Measurements from ENCODE around the gene E2F4. TPM values are rescaled to one million over a fixed set of nuclear protein-coding genes. Genes with fewer than 3 reads are reported as not detected.

The E2F4 gene
- total and polyA plus RNA-seq, 2 of the 13 experiments (the other 11 are each of a cell fraction or from before 2014, with no cell fraction given), result 84.8 to 91.2 TPM

DNA sequence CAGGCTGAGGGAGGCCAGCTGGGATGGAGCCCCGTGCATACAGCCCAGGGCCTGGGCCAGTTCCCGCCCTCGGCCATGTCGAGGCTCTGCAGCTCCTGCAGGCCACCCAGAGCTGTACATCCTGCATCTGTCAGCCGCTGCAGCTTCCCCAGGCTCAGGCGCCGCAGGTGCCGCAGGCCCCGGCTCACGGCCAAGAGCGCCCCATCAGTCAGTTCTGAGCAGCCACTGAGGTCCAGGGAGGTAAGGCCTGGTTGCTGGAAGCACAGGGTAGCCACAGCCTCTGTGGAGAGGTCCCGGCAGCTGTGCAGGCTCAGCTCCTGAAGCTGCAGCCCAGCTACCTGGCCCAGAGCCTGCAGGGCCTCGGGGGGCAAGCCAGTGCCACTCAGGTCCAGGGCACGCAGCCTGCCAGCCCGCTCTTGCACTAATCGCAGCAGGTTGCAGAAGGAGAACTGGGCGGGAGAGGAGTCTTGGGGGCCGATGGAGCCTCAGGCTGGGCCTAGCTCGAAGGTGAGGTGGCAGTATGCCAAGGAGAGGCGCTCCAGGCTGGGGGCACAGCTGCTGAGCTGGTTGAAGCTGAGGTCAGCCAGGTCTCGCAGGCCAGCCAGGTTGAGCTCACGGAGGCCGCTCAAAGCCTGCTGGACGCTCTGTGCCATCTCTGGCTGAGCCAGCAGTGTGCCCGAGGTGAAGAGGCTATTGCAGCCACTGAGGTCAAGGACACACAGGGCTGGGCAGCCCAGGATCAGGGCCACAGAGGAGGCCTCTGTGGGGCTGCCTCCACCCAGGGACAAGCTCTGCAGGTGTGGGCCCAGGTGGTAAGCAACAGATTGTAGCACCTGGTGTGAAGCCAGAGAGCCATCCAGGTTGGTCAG lies 18.3 kb downstream of the E2F4 start (continued):
- TF ChIP-seq, protein P1, sequence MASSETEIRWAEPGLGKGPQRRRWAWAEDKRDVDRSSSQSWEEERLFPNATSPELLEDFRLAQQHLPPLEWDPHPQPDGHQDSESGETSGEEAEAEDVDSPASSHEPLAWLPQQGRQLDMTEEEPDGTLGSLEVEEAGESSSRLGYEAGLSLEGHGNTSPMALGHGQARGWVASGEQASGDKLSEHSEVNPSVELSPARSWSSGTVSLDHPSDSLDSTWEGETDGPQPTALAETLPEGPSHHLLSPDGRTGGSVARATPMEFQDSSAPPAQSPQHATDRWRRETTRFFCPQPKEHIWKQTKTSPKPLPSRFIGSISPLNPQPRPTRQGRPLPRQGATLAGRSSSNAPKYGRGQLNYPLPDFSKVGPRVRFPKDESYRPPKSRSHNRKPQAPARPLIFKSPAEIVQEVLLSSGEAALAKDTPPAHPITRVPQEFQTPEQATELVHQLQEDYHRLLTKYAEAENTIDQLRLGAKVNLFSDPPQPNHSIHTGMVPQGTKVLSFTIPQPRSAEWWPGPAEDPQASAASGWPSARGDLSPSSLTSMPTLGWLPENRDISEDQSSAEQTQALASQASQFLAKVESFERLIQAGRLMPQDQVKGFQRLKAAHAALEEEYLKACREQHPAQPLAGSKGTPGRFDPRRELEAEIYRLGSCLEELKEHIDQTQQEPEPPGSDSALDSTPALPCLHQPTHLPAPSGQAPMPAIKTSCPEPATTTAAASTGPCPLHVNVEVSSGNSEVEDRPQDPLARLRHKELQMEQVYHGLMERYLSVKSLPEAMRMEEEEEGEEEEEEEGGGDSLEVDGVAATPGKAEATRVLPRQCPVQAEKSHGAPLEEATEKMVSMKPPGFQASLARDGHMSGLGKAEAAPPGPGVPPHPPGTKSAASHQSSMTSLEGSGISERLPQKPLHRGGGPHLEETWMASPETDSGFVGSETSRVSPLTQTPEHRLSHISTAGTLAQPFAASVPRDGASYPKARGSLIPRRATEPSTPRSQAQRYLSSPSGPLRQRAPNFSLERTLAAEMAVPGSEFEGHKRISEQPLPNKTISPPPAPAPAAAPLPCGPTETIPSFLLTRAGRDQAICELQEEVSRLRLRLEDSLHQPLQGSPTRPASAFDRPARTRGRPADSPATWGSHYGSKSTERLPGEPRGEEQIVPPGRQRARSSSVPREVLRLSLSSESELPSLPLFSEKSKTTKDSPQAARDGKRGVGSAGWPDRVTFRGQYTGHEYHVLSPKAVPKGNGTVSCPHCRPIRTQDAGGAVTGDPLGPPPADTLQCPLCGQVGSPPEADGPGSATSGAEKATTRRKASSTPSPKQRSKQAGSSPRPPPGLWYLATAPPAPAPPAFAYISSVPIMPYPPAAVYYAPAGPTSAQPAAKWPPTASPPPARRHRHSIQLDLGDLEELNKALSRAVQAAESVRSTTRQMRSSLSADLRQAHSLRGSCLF (CRISPR knock-in tag; IDR thresholded peaks at IDR 0.05; ENCODE audit: borderline replicate concordance), result no peak
- TF ChIP-seq ZFYVE20 (CRISPR knock-in tag; IDR thresholded peaks at IDR 0.05; ENCODE audit: borderline replicate concordance, low read depth) (no peak), CREM (IDR thresholded peaks at IDR 0.05) (no peak), CREM (CRISPR knock-in tag; IDR thresholded peaks at IDR 0.05) (no peak), CREB1 (IDR thresholded peaks at IDR 0.05) (no peak), CREB1 (CRISPR knock-in tag; IDR thresholded peaks at IDR 0.05) (no peak), PCBP2 (optimal IDR thresholded peaks at IDR 0.05; ENCODE audit: low read depth, low read length, poor library complexity, severe bottlenecking) (no peak), KAT2B (IDR thresholded peaks at IDR 0.05; ENCODE audit: borderline replicate concordance, low read depth, low read length) (no peak), ZNF430 (CRISPR knock-in tag; IDR thresholded peaks at IDR 0.05) (peak; percentile 31; the same call in 1 of the 2 replicates), ZNF839 (CRISPR knock-in tag; IDR thresholded peaks at IDR 0.05; ENCODE audit: borderline replicate concordance) (peak; percentile 19; the same call in 1 of the 2 replicates), GLI4 (CRISPR knock-in tag; IDR thresholded peaks at IDR 0.05; ENCODE audit: borderline replicate concordance) (no peak), MIER2 (CRISPR knock-in tag; IDR thresholded peaks at IDR 0.05) (no peak), ZNF670 (CRISPR knock-in tag; IDR thresholded peaks at IDR 0.05; ENCODE audit: borderline replicate concordance) (no peak), MTA3 (CRISPR knock-in tag; IDR thresholded peaks at IDR 0.05) (no peak), ZNF329 (CRISPR knock-in tag; IDR thresholded peaks at IDR 0.05; ENCODE audit: low read depth) (no peak)
- TF ChIP-seq, protein P2, sequence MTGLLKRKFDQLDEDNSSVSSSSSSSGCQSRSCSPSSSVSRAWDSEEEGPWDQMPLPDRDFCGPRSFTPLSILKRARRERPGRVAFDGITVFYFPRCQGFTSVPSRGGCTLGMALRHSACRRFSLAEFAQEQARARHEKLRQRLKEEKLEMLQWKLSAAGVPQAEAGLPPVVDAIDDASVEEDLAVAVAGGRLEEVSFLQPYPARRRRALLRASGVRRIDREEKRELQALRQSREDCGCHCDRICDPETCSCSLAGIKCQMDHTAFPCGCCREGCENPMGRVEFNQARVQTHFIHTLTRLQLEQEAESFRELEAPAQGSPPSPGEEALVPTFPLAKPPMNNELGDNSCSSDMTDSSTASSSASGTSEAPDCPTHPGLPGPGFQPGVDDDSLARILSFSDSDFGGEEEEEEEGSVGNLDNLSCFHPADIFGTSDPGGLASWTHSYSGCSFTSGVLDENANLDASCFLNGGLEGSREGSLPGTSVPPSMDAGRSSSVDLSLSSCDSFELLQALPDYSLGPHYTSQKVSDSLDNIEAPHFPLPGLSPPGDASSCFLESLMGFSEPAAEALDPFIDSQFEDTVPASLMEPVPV (CRISPR knock-in tag; IDR thresholded peaks at IDR 0.05), result no peak; the same call in 1 of the 2 replicates
- TF ChIP-seq, protein P3, sequence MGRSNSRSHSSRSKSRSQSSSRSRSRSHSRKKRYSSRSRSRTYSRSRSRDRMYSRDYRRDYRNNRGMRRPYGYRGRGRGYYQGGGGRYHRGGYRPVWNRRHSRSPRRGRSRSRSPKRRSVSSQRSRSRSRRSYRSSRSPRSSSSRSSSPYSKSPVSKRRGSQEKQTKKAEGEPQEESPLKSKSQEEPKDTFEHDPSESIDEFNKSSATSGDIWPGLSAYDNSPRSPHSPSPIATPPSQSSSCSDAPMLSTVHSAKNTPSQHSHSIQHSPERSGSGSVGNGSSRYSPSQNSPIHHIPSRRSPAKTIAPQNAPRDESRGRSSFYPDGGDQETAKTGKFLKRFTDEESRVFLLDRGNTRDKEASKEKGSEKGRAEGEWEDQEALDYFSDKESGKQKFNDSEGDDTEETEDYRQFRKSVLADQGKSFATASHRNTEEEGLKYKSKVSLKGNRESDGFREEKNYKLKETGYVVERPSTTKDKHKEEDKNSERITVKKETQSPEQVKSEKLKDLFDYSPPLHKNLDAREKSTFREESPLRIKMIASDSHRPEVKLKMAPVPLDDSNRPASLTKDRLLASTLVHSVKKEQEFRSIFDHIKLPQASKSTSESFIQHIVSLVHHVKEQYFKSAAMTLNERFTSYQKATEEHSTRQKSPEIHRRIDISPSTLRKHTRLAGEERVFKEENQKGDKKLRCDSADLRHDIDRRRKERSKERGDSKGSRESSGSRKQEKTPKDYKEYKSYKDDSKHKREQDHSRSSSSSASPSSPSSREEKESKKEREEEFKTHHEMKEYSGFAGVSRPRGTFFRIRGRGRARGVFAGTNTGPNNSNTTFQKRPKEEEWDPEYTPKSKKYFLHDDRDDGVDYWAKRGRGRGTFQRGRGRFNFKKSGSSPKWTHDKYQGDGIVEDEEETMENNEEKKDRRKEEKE (IDR thresholded peaks at IDR 0.05), result no peak
